ENCODE measurements around the gene C10orf90. TPM values are rescaled to one million over a fixed set of nuclear protein-coding genes. Genes with fewer than 3 reads are reported as not detected.

The C10orf90 gene
- total RNA-seq, 2 donors from 2014 or later = 0.19 to 0.26 TPM

DNA sequence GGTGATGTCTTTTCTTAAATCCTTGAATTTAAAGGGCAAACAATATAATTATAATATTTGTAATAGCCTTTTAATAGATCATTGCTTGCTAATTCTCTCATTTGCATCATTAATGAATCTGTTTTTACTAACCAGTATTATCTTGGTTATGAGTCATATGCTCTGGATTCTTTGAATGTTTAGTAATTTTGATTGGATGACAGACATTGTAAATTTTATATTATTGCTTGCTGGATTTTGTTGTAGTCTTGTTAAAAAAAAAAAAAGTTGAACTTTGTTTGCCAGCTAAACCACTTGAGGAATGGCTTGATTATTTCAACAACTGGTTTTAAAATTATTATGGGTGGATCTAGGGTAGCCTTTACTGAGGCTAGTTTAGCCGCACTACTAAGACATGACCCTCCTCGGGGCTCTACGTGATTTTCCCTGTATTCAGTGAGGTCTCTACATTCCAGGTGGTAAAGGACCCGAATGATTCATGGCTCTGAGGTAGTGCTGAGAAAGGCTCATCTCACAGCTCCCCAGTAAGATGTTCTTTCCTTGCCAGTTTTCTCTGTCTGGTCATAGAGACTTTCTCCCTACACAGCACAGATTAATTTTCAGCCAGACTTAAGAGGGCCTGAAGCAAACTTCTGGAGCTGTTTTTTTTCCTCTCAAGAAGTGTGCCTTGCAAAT, 8.5 kb downstream of the C10orf90 start:
- Mint-ChIP-seq H3K4me3 (no peak overlapping the region), H3K27me3 (no peaks in the 10 kb centered on the region), H3K27ac (no peak overlapping the region), H3K9me3 (no peaks in the 10 kb centered on the region), H3K4me1 (no peaks in the 10 kb centered on the region), H3K36me3 (ENCODE audit: low read depth) (no peaks in the 10 kb centered on the region)
- ATAC-seq (replicated peaks) = no peak

DNA sequence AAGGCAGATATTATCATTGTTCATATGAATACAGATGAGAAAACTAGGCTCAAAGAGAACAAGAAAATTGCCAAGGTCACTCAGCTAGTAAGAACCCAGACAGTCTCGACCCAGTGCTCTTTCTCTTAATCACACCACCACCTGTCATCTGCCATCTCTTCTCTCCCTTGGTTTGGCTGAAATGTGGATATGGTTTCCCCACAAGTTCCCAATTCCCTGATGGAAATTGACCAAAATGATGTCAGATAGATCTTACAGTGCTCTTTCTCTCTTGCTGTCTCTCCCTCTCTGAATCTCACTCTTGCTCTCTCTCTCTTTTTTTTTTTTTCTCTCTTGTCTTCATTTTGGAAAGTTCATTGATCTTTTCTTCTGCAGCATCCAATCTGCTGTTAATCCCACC, 9.1 kb downstream of the C10orf90 start:
- no peak for ATAC-seq (replicated peaks)
- no peaks in the 10 kb centered on the region for H3K27me3 Mint-ChIP-seq
- no peak overlapping the region for H3K27ac Mint-ChIP-seq
- no peak overlapping the region for H3K4me3 Mint-ChIP-seq
- H3K36me3 Mint-ChIP-seq (ENCODE audit: low read depth) = no peaks in the 10 kb centered on the region
- H3K9me3 Mint-ChIP-seq = no peaks in the 10 kb centered on the region
- H3K4me1 Mint-ChIP-seq = no peaks in the 10 kb centered on the region

DNA sequence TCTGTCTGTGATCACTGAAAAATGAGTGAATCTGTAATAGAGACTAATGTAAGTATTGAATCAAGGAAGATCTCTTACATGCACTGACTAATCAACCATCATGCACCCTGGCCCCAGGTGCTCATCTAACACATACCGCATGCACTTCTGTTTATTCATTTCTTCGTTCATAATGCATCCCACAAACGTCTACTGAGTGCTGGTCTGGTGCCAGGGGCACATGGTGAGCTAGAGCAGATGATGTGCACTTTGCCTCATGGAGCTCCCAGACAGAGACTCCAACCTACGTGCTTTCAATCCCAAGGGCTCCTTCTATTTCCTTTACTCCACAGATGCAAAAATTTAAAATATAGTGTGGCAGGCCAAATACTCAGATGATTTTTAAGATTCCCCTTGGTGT, 10.7 kb downstream of the C10orf90 start:
- H3K27ac Mint-ChIP-seq = no peak overlapping the region
- ATAC-seq (replicated peaks) = no peak
- no peaks in the 10 kb centered on the region for H3K27me3 Mint-ChIP-seq
- no peaks in the 10 kb centered on the region for H3K4me1 Mint-ChIP-seq
- H3K4me3 Mint-ChIP-seq = no peak overlapping the region
- H3K9me3 Mint-ChIP-seq = no peaks in the 10 kb centered on the region
- H3K36me3 Mint-ChIP-seq (ENCODE audit: low read depth) = no peaks in the 10 kb centered on the region

DNA sequence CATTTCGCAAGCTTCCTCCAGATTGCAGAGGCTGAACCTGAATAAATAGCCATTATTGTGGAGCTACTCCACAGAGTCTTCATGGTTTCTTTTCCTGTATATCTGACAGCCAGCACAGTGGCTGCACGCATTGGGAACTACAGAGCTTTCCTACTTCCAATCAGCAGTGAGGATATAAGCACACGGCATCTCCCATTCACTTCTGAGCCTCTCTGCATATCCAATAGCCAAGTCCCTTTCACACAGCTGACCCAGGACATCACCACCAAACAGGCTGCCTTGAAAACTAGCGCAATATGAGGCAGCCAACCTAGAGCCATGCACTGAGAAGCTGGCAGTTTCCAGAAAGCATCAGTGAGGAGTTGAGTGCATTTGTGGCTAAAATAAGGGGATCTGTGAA, 11.6 kb downstream of the C10orf90 start:
- no peaks in the 10 kb centered on the region for H3K27me3 Mint-ChIP-seq
- no peak for ATAC-seq (replicated peaks)
- H3K4me1 Mint-ChIP-seq = no peaks in the 10 kb centered on the region
- H3K4me3 Mint-ChIP-seq = no peak overlapping the region
- H3K36me3 Mint-ChIP-seq (ENCODE audit: low read depth) = no peaks in the 10 kb centered on the region
- no peak overlapping the region for H3K27ac Mint-ChIP-seq
- no peaks in the 10 kb centered on the region for H3K9me3 Mint-ChIP-seq

DNA sequence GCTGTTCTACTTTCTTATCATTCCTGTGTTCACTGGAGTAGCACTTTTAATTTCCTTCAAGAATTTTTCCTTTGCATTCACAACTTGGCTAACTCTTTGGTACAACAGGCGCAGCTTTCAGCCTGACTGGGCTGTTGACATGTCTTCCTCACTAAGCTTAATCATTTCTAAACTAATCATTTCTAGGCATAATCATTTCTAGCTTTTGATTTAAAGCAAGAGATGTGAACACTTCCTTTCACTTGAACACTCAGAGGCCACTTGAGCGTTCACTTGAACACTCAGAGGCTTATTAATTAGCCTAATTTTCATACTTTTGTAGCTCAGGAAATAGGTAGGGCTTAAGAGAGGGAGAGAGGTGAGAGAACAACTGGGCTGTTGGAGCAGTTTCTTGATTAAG, 15.9 kb downstream of the C10orf90 start:
- ATAC-seq (replicated peaks) = peak; percentile 59
- no peak overlapping the region for H3K4me3 Mint-ChIP-seq
- H3K36me3 Mint-ChIP-seq (ENCODE audit: low read depth) = no peaks in the 10 kb centered on the region
- no peaks in the 10 kb centered on the region for H3K4me1 Mint-ChIP-seq
- H3K27me3 Mint-ChIP-seq = no peaks in the 10 kb centered on the region
- H3K27ac Mint-ChIP-seq = no peak overlapping the region
- H3K9me3 Mint-ChIP-seq = no peaks in the 10 kb centered on the region

DNA sequence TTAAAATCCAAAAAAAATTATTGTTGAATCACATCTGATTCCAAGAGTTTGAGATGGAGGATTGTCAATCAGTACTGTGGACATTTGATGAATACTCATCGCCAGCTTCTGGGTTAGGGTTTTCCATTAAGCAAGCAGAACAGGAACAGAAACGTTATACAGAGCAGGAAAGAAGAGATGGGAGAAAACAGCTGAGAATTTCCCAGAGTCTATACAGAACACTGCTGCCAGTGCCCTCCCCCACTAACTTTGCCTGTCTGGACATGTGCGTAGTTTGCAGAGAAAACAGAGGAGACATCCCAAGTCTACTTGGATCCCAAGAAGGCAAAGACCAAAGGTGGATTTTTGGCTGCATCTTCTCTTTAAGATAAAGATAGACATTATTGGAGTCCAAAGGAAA, 19.0 kb downstream of the C10orf90 start:
- Mint-ChIP-seq H3K36me3 (ENCODE audit: low read depth) (no peaks in the 10 kb centered on the region), H3K27me3 (no peaks in the 10 kb centered on the region), H3K4me1 (no peaks in the 10 kb centered on the region), H3K4me3 (no peak overlapping the region), H3K27ac (no peak overlapping the region), H3K9me3 (no peaks in the 10 kb centered on the region)
- ATAC-seq (replicated peaks) = no peak

DNA sequence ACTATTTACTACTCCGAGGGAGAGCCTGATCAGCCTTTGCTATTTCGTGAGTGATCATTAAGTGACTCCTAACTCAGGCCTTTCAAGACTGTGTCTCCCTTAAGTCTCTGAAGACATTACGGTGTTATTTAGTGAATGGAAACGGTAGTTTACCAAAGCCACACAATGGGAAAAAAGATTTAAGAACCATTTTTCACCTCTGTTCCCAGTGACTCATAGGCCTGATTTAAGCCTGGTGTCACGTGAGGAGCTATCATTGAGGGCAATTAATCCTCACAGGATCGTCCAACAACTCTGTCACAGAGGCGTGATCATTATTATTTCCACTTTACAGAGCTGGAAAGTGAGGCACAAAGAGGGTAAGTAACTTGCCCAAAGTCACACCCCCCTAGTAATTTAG, 20.3 kb downstream of the C10orf90 start:
- ATAC-seq (replicated peaks) = no peak
- H3K27me3 Mint-ChIP-seq = no peaks in the 10 kb centered on the region
- no peak overlapping the region for H3K4me3 Mint-ChIP-seq
- no peaks in the 10 kb centered on the region for H3K36me3 Mint-ChIP-seq (ENCODE audit: low read depth)
- no peaks in the 10 kb centered on the region for H3K9me3 Mint-ChIP-seq
- H3K27ac Mint-ChIP-seq = no peak overlapping the region
- H3K4me1 Mint-ChIP-seq = no peaks in the 10 kb centered on the region

DNA sequence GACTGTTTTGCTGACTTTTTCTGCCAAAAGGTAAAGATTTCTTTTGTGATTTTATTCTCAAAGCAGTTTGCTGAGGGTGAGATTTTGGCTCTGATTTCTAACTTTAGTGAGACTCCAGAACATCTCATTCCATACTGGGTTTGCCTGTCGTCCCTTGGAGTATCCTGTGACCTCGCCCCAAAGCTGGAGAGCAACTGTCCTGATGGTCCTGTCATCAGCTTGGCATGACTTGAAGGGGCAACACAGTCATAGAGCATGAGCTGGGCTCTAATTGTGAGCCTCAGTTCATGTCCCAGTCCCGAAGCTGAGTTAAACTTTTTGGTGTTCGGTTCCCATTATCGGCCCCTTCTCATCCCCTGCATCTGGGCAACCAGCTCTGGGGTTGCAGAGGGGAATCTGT, 23.4 kb downstream of the C10orf90 start:
- Mint-ChIP-seq H3K9me3 (no peaks in the 10 kb centered on the region), H3K4me3 (no peak overlapping the region), H3K27ac (no peak overlapping the region), H3K4me1 (no peaks in the 10 kb centered on the region), H3K27me3 (no peaks in the 10 kb centered on the region), H3K36me3 (ENCODE audit: low read depth) (no peaks in the 10 kb centered on the region)
- no peak for ATAC-seq (replicated peaks)

DNA sequence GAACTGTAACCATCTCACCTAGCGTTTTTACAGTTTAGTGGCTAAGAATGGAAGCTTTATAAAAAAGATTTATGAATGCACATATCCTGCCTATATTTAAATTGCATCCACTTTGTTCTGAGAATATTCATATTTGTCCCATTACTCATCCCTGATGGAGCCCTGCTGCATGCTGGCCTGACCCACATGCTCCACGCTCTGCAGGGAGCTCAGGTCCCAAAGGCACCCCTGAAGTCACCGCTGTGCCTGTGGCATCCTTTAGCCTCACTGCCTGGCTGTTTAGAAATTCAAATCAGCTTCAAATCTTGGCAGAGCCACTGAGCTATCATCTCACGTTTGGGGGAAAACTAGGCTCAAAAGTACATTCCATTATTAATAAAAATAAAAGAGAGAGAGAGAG, 24.4 kb downstream of the C10orf90 start:
- no peak overlapping the region for H3K27ac Mint-ChIP-seq
- ATAC-seq (replicated peaks) = no peak
- H3K4me3 Mint-ChIP-seq = no peak overlapping the region
- H3K36me3 Mint-ChIP-seq (ENCODE audit: low read depth) = no peaks in the 10 kb centered on the region
- no peaks in the 10 kb centered on the region for H3K4me1 Mint-ChIP-seq
- no peaks in the 10 kb centered on the region for H3K9me3 Mint-ChIP-seq
- no peaks in the 10 kb centered on the region for H3K27me3 Mint-ChIP-seq

DNA sequence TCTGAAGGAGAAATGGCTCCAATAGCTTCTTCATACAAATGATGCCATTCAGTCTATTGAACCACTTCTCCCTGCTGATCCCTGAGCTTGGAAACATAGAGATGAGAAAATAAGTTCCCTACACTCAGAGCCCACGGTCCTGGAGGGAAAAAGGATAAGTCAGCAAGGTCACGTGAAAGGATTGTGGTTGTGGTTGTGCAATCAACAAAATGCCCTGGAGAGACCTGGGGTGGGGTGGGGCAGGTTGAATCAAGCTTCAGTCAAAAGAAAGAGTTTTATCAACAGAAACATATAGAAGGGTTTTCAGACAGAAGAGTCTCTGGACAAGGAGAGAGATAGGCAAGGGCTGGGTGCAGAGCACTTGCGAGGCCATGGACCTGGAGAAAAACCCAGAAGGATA, 30.1 kb downstream of the C10orf90 start:
- no peaks in the 10 kb centered on the region for H3K9me3 Mint-ChIP-seq
- no peak overlapping the region for H3K4me3 Mint-ChIP-seq
- H3K4me1 Mint-ChIP-seq = no peaks in the 10 kb centered on the region
- no peaks in the 10 kb centered on the region for H3K36me3 Mint-ChIP-seq (ENCODE audit: low read depth)
- no peaks in the 10 kb centered on the region for H3K27me3 Mint-ChIP-seq
- no peak for ATAC-seq (replicated peaks)
- no peak overlapping the region for H3K27ac Mint-ChIP-seq

DNA sequence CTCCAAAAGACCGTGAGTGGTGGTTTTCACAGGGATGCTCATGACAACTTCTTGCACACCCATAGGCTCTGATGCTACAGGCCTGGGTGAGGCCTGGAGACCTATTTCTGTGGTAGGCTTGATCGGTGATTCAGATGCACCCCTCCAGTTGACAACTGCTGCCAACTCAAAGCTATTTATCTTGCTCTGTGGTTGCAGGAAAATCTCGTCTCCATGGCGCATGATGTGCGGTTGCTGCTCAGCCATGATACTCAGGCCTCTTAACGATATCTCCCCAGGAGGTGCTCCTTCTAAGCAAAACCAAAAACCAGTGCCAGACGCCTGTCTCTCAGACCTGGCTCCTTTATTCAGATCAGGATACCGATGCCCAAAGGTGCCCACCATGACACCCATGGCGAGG, 31.4 kb downstream of the C10orf90 start:
- Mint-ChIP-seq H3K27me3 (no peaks in the 10 kb centered on the region), H3K27ac (no peak overlapping the region), H3K4me1 (no peaks in the 10 kb centered on the region)

DNA sequence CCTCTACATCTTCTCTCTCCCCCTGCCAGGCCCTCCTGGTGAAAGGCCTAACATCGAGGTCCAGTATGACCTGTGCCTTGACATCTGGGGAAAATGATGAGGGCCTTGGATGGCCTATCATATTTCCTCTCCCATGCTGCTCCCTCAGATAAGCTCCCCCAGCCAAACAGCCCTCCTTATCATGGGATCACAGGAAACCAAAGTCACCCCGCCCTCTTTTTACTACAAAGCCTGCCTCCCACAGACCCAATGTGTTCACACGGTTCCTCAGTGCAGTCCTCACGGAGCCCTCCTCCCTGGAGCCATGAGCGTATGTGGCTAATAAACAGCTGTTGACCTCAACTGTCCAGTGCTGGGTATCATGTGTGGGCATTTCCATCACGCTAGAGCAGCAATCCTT, 32.0 kb downstream of the C10orf90 start:
- no peaks in the 10 kb centered on the region for H3K4me1 Mint-ChIP-seq
- no peaks in the 10 kb centered on the region for H3K9me3 Mint-ChIP-seq
- H3K27ac Mint-ChIP-seq = no peak overlapping the region

More for the DNA sequence above, 31.4 kb downstream of the C10orf90 start:
- ATAC-seq (replicated peaks) = no peak
- no peak overlapping the region for H3K4me3 Mint-ChIP-seq
- H3K9me3 Mint-ChIP-seq = no peaks in the 10 kb centered on the region
- H3K36me3 Mint-ChIP-seq (ENCODE audit: low read depth) = no peaks in the 10 kb centered on the region

DNA sequence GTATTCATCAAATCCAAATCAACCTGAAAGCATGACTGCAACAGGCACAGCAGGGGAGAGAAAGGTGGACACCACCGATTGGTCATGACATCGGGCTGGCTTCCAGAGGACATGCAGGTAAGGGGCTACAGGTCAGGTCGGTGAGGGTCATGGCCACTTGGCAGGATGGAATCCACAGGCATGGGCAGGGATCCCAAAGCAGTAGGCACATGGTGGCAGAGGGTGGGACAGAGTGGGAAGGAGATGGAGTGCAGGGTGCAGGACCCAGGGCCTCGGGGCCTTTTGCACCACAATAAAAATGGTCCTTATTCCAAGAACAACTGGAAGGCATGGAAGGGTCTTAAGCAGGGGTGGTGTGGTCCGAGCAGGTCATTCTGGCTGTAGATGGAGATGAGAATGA, 33.0 kb downstream of the C10orf90 start:
- no peak overlapping the region for H3K27ac Mint-ChIP-seq
- H3K9me3 Mint-ChIP-seq = no peaks in the 10 kb centered on the region
- ATAC-seq (replicated peaks) = no peak
- no peaks in the 10 kb centered on the region for H3K36me3 Mint-ChIP-seq (ENCODE audit: low read depth)
- no peaks in the 10 kb centered on the region for H3K27me3 Mint-ChIP-seq
- no peaks in the 10 kb centered on the region for H3K4me1 Mint-ChIP-seq
- no peak overlapping the region for H3K4me3 Mint-ChIP-seq

More for the DNA sequence above, 32.0 kb downstream of the C10orf90 start:
- H3K4me3 Mint-ChIP-seq = no peak overlapping the region
- ATAC-seq (replicated peaks) = no peak
- H3K27me3 Mint-ChIP-seq = no peaks in the 10 kb centered on the region
- H3K36me3 Mint-ChIP-seq (ENCODE audit: low read depth) = no peaks in the 10 kb centered on the region

DNA sequence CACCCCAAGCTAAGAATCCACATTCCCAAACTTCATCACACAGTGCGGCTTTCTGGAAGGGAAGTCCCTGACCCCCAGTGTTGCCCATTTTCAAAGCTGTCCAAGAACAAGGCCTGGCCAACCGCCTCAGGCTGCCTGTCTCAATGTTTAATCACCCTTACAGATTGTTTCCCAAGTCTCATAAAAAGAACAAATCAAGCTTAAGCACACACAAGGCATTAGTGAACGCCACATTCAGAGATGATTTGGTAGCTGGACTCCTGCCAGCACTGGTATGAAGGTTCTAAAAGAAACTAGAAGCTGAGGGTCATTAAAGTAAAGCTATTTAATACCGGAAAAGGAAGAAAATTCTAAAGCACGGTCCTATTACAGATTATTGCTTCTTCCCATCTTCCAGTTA, 35.6 kb downstream of the C10orf90 start:
- Mint-ChIP-seq H3K36me3 (ENCODE audit: low read depth) (no peaks in the 10 kb centered on the region), H3K27ac (no peak overlapping the region), H3K9me3 (no peaks in the 10 kb centered on the region), H3K4me1 (no peaks in the 10 kb centered on the region), H3K4me3 (no peak overlapping the region), H3K27me3 (no peaks in the 10 kb centered on the region)
- ATAC-seq (replicated peaks) = no peak

DNA sequence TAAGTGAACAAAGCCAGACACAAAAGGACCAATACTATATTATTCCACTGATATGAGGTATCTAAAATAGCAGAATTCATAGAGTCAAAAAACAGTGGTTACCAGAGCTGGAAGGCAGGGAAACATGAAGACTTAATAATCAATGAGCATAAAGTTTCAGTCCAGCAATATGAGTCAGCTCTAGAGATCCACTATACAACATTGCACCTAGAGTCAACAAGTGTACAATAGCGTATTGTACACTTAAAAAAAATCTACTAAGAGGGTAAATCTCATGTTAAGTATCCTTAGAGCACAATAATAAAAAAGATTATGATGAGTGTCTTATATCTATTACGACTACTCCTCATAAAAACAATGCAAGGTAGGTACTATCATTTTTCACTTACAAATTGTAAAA, 36.1 kb downstream of the C10orf90 start:
- no peaks in the 10 kb centered on the region for H3K9me3 Mint-ChIP-seq
- H3K27ac Mint-ChIP-seq = no peak overlapping the region
- H3K27me3 Mint-ChIP-seq = no peaks in the 10 kb centered on the region
- no peaks in the 10 kb centered on the region for H3K36me3 Mint-ChIP-seq (ENCODE audit: low read depth)
- no peaks in the 10 kb centered on the region for H3K4me1 Mint-ChIP-seq
- no peak overlapping the region for H3K4me3 Mint-ChIP-seq
- ATAC-seq (replicated peaks) = no peak

DNA sequence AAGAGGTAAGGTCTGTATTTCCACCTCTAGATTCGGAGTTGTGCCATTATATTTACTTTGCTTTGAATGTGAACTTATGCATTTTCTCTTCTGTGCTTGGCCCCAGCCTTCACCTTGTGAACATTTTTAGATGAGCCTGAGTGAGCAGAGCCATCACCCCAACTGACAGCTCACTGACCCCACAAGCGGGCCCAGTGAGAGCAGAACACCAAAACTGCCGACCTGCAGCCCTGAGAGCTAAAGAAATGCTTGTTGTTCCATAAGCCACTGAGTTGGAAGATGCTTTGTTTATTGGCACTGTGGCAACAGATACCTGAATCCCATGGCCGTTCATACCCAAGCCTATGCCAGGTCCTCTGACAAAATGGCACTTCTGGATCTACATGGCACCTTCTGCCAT, 37.8 kb downstream of the C10orf90 start:
- H3K36me3 Mint-ChIP-seq (ENCODE audit: low read depth) = no peaks in the 10 kb centered on the region
- H3K9me3 Mint-ChIP-seq = no peaks in the 10 kb centered on the region
- H3K27ac Mint-ChIP-seq = no peak overlapping the region
- no peaks in the 10 kb centered on the region for H3K4me1 Mint-ChIP-seq
- no peak overlapping the region for H3K4me3 Mint-ChIP-seq
- H3K27me3 Mint-ChIP-seq = no peaks in the 10 kb centered on the region
- no peak for ATAC-seq (replicated peaks)

Data from activated T-helper 17 cell treated with anti-CD3 and anti-CD28 coated beads, Interleukin-2, amount 50 U/mL, for 72 hours (primary cell).